Liver (tissue), 9 donors: Measurements from ENCODE around the gene THSD4. TPM values are rescaled to one million over a fixed set of nuclear protein-coding genes. Genes with fewer than 3 reads are reported as not detected.

Source experiments
- DNase-seq: peaks from one replicate; pipeline ENCODE4 v3.0.0-alpha.2; 2017; ENCODE audit warnings: low spot score
- H3K27ac ChIP-seq, 2 donors: one replicate each; pipeline ENCODE4 v1.7.0; 2013; ENCODE audit warnings: inconsistent platforms in 2 of 2, low read length in 2 of 2, control low read depth in 1 of 2, low read depth in 1 of 2, mild to moderate bottlenecking in 1 of 2
- H3K27me3 ChIP-seq, 4 donors: one replicate each; pipeline versions ENCODE4 v1.6.1 to v1.7.0; 2013; ENCODE audit warnings: low read length in 3 of 4, inconsistent platforms in 1 of 4, mild to moderate bottlenecking in 1 of 4, moderate library complexity in 1 of 4; ENCODE audit not compliant: control insufficient read depth in 4 of 4, insufficient read depth in 4 of 4
- H3K36me3 ChIP-seq, 4 donors: one replicate each; pipeline versions ENCODE4 v1.6.1 to v1.7.0; 2013; ENCODE audit warnings: low read length in 3 of 4, mild to moderate bottlenecking in 3 of 4, low read depth in 1 of 4, moderate library complexity in 1 of 4; ENCODE audit not compliant: control insufficient read depth in 4 of 4, insufficient read depth in 3 of 4
- H3K4me1 ChIP-seq, 4 donors: one replicate each; pipeline versions ENCODE4 v1.6.1 to v1.7.0; 2013; ENCODE audit warnings: low read length in 3 of 4, mild to moderate bottlenecking in 3 of 4, moderate library complexity in 1 of 4; ENCODE audit not compliant: control insufficient read depth in 4 of 4, insufficient read depth in 4 of 4
- H3K4me3 ChIP-seq, 3 donors: one replicate each; pipeline versions ENCODE4 v1.6.1 to v1.7.0; 2013; ENCODE audit warnings: low read length in 3 of 3, control low read depth in 1 of 3, low read depth in 1 of 3, mild to moderate bottlenecking in 1 of 3
- H3K9ac ChIP-seq, 2 donors: one replicate each; pipeline ENCODE4 v1.7.0; 2013; ENCODE audit warnings: low read length in 2 of 2, mild to moderate bottlenecking in 2 of 2, moderate library complexity in 2 of 2, control low read depth in 1 of 2, low read depth in 1 of 2
- H3K9me3 ChIP-seq, 4 donors: one replicate each; pipeline versions ENCODE4 v1.6.1 to v1.7.0; 2013; ENCODE audit warnings: low read length in 3 of 4; ENCODE audit not compliant: control insufficient read depth in 4 of 4
- EGR1 ChIP-seq, 2 donors: IDR thresholded peaks; 2 replicates each; pipeline ENCODE4 v1.6.1; 2016 to 2018; ENCODE audit warnings: antibody characterized with exemption in 2 of 2, low read depth in 2 of 2
- FOXA1 ChIP-seq: IDR thresholded peaks from 2 replicates; pipeline ENCODE4 v1.6.1; 2016; ENCODE audit warnings: antibody characterized with exemption
- FOXA2 ChIP-seq: IDR thresholded peaks from 2 replicates; pipeline ENCODE4 v1.6.1; 2016; ENCODE audit warnings: antibody characterized with exemption
- GABPA ChIP-seq, 2 donors: IDR thresholded peaks in 1 of 2; conservative IDR thresholded peaks in 1 of 2; 2 replicates each; pipeline ENCODE4 v1.6.1; 2016; ENCODE audit warnings: antibody characterized with exemption in 2 of 2, mild to moderate bottlenecking in 1 of 2, moderate library complexity in 1 of 2
- HNF4A ChIP-seq, 2 donors: conservative IDR thresholded peaks; 2 replicates each; pipeline ENCODE4 v1.6.1; 2016; ENCODE audit warnings: antibody characterized with exemption in 2 of 2, mild to moderate bottlenecking in 2 of 2
- HNF4G ChIP-seq: IDR thresholded peaks from 2 replicates; pipeline ENCODE4 v1.6.1; 2016; ENCODE audit warnings: antibody characterized with exemption
- JUND ChIP-seq, 2 donors: IDR thresholded peaks; 2 replicates each; pipeline ENCODE4 v1.6.1; 2016; ENCODE audit warnings: antibody characterized with exemption in 2 of 2
- MAX ChIP-seq: IDR thresholded peaks from 2 replicates; pipeline ENCODE4 v1.6.1; 2016; ENCODE audit warnings: antibody characterized with exemption
- NR2F2 ChIP-seq: IDR thresholded peaks from 2 replicates; pipeline ENCODE4 v1.6.1; 2016; ENCODE audit warnings: antibody characterized with exemption
- RAD21 ChIP-seq, 2 donors: IDR thresholded peaks; 2 replicates each; pipeline ENCODE4 v1.6.1; 2016; ENCODE audit warnings: antibody characterized with exemption in 2 of 2, mild to moderate bottlenecking in 2 of 2
- REST ChIP-seq: IDR thresholded peaks from 2 replicates; pipeline ENCODE4 v1.6.1; 2016; ENCODE audit warnings: antibody characterized with exemption, mild to moderate bottlenecking
- RXRA ChIP-seq, 2 donors: IDR thresholded peaks; 2 replicates each; pipeline ENCODE4 v1.6.1; 2017 to 2018; ENCODE audit warnings: antibody characterized with exemption in 2 of 2, mild to moderate bottlenecking in 1 of 2
- SP1 ChIP-seq: IDR thresholded peaks from 2 replicates; pipeline ENCODE4 v1.6.1; 2018; ENCODE audit warnings: antibody characterized with exemption, mild to moderate bottlenecking
- TAF1 ChIP-seq: conservative IDR thresholded peaks from 2 replicates; pipeline ENCODE4 v1.6.1; 2016; ENCODE audit warnings: antibody characterized with exemption, mild to moderate bottlenecking
- YY1 ChIP-seq: IDR thresholded peaks from 2 replicates; pipeline ENCODE4 v1.6.1; 2016; ENCODE audit warnings: antibody characterized with exemption, mild to moderate bottlenecking
- WGBS: extraction: QIAGEN DNeasy Blood & Tissue Kit; methylation state at CpG from one replicate; pipeline ENCODE4 v1.1.7; 2013; 5-methylcytosine and 5-hydroxymethylcytosine counted together
- polyA plus RNA-seq, 2 donors: library from polyadenylated mRNA; stranded (reverse) in 1 of 2; unstranded in 1 of 2; fragments of 200-250 nt in 1 of 2; fragments of >200 nt in 1 of 2; fragmentation: Nextera tagmentation in 1 of 2; extraction: Ambion mirVana in 1 of 2; gene quantifications; one replicate each; pipeline versions ENCODE4 v1.2.1 to v1.2.3, GENCODE V29; 2013 to 2015
- total RNA-seq, 2 donors: library from RNA; depleted of rRNA; stranded (reverse); fragments of >200 nt; gene quantifications; one replicate each; pipeline ENCODE4 v1.2.3, GENCODE V29; 2014
- TF ChIP-seq, protein P1 (sequence below): fragments of 150-350 bp; IDR thresholded peaks from 2 replicates; pipeline ENCODE4 v1.5.1; 2017; ENCODE audit warnings: improper control_type of control experiment, low read depth, low read length; ENCODE audit not compliant: missing input control
- TF ChIP-seq, protein P2 (sequence below): IDR thresholded peaks from 2 replicates; pipeline ENCODE4 v1.6.1; 2016; ENCODE audit warnings: antibody characterized with exemption
- donor health status: healthy.
- donor health status: healthy.
- donor health status: healthy.
- donor health status: healthy.
- donor health status: healthy.

Gene THSD4
- total and polyA plus RNA-seq, 4 donors = 0.23 to 11.5 (median 1.9) TPM

- no peaks in the 10 kb centered on the region for H3K4me1 ChIP-seq
- 66% methylated on average over 1 of the region's 1 CpG for WGBS
Measured at GRCh38 chr15:71098920-71099319, 16.4 kb upstream of the THSD4 start.

GRCh38 chr15:71103102-71103676 is 12.1 kb upstream of the THSD4 start:
- Histone ChIP-seq H3K4me1 (no peaks in the 10 kb centered on the region), H3K27me3 (peaks cover 0 to 2% (median 0%) of the 10 kb centered on the region in 4 donors), H3K27ac (no peak overlapping the region), H3K4me3 (no peak overlapping the region), H3K9me3 (no peaks in the 10 kb centered on the region), H3K36me3 (no peaks in the 10 kb centered on the region), H3K9ac (peak overlapping the region in 1 of 2 donors; percentile 38)
- TF ChIP-seq HNF4G (no peak), RAD21 (IDR thresholded peaks at IDR 0.05) (peak; percentile 49 to 69)
- TF ChIP-seq, protein P1, sequence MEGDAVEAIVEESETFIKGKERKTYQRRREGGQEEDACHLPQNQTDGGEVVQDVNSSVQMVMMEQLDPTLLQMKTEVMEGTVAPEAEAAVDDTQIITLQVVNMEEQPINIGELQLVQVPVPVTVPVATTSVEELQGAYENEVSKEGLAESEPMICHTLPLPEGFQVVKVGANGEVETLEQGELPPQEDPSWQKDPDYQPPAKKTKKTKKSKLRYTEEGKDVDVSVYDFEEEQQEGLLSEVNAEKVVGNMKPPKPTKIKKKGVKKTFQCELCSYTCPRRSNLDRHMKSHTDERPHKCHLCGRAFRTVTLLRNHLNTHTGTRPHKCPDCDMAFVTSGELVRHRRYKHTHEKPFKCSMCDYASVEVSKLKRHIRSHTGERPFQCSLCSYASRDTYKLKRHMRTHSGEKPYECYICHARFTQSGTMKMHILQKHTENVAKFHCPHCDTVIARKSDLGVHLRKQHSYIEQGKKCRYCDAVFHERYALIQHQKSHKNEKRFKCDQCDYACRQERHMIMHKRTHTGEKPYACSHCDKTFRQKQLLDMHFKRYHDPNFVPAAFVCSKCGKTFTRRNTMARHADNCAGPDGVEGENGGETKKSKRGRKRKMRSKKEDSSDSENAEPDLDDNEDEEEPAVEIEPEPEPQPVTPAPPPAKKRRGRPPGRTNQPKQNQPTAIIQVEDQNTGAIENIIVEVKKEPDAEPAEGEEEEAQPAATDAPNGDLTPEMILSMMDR = peak; percentile 28
- WGBS = 75% methylated on average over 2 of the region's 2 CpGs
- no peak for DNase-seq

More at GRCh38 chr15:71098920-71099319, 16.4 kb upstream of the THSD4 start:
- no peak for DNase-seq
- Histone ChIP-seq H3K4me3 (no peak overlapping the region), H3K27ac (no peak overlapping the region), H3K9ac (no peak overlapping the region), H3K9me3 (no peaks in the 10 kb centered on the region), H3K27me3 (peaks cover 0 to 2% (median 0%) of the 10 kb centered on the region in 4 donors), H3K36me3 (no peaks in the 10 kb centered on the region)
- TF ChIP-seq EGR1 (IDR thresholded peaks at IDR 0.05; ENCODE audit: low read depth in 2 of 2) = no peak
- no peak for TF ChIP-seq SP1
- TF ChIP-seq FOXA1 = no peak
- TF ChIP-seq RXRA (IDR thresholded peaks at IDR 0.05) = no peak
- TF ChIP-seq YY1 = no peak
- TF ChIP-seq HNF4A (conservative IDR thresholded peaks at IDR 0.05) = no peak
- TF ChIP-seq, protein P1 = no peak
- no peak for TF ChIP-seq GABPA (IDR thresholded peaks at IDR 0.05 in 1 of 2, conservative IDR thresholded peaks at IDR 0.05 in 1 of 2)
- no peak for TF ChIP-seq FOXA2
- TF ChIP-seq HNF4G = no peak
- TF ChIP-seq RAD21 (IDR thresholded peaks at IDR 0.05) = no peak
- TF ChIP-seq TAF1 = no peak

GRCh38 chr15:71104636-71105035 is 10.6 kb upstream of the THSD4 start:
- H3K4me1 ChIP-seq = no peaks in the 10 kb centered on the region
- 94% methylated on average over 7 of the region's 7 CpGs for WGBS
- DNase-seq = no peak
- H3K36me3 ChIP-seq = no peaks in the 10 kb centered on the region
- peaks cover 0 to 2% (median 0%) of the 10 kb centered on the region in 4 donors for H3K27me3 ChIP-seq
- H3K9ac ChIP-seq = no peak overlapping the region
- TF ChIP-seq GABPA (IDR thresholded peaks at IDR 0.05 in 1 of 2, conservative IDR thresholded peaks at IDR 0.05 in 1 of 2) (no peak), SP1 (no peak), JUND (IDR thresholded peaks at IDR 0.05) (no peak), NR2F2 (no peak), RAD21 (IDR thresholded peaks at IDR 0.05) (no peak), EGR1 (IDR thresholded peaks at IDR 0.05; ENCODE audit: low read depth in 2 of 2) (no peak), MAX (no peak), HNF4A (conservative IDR thresholded peaks at IDR 0.05) (no peak), YY1 (no peak), HNF4G (no peak), REST (no peak), FOXA2 (no peak)
- TF ChIP-seq, protein P1 = no peak
- TF ChIP-seq, protein P2, sequence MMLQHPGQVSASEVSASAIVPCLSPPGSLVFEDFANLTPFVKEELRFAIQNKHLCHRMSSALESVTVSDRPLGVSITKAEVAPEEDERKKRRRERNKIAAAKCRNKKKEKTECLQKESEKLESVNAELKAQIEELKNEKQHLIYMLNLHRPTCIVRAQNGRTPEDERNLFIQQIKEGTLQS = no peak
- H3K27ac ChIP-seq = no peak overlapping the region
- no peak overlapping the region for H3K4me3 ChIP-seq
- no peaks in the 10 kb centered on the region for H3K9me3 ChIP-seq
